Astrocyte (in vitro differentiated cells and primary cell): ENCODE data around the gene METTL14. TPM values are rescaled to one million over a fixed set of nuclear protein-coding genes. Genes with fewer than 3 reads are reported as not detected.
"Not testable (repeated sequence)": the region's sequence is repeated elsewhere in the genome, so short reads cannot be mapped to it uniquely, and the experiment has no call there.

Source experiments
- DNase-seq: peaks from one replicate; pipeline ENCODE4 v3.0.0-alpha.2; 2010; ENCODE audit warnings: low read depth
- FAIRE-seq: peaks from 2 replicates; lab custom pipeline; 2011; peaks lifted over from hg19 to GRCh38; lab: Jason Lieb, UNC
- H2AFZ ChIP-seq: 2 replicates; pipeline ENCODE4 v1.6.0; 2012; ENCODE audit warnings: low read depth, low read length, inconsistent platforms
- H3K27ac ChIP-seq: 2 replicates; pipeline ENCODE4 v1.5.1; 2011; ENCODE audit warnings: low read depth, low read length, inconsistent platforms
- H3K27me3 ChIP-seq: 2 replicates; pipeline ENCODE4 v1.6.0; 2011; ENCODE audit warnings: low read length, inconsistent platforms; ENCODE audit not compliant: insufficient read depth
- H3K36me3 ChIP-seq: 2 replicates; pipeline ENCODE4 v1.5.1; 2011; ENCODE audit warnings: low read length, inconsistent platforms; ENCODE audit not compliant: insufficient read depth
- H3K4me1 ChIP-seq: 2 replicates; pipeline ENCODE4 v1.5.1; 2011; ENCODE audit warnings: low read length, inconsistent platforms; ENCODE audit not compliant: insufficient read depth
- H3K4me2 ChIP-seq: 2 replicates; pipeline ENCODE4 v1.6.0; 2012; ENCODE audit warnings: low read length, inconsistent platforms
- H3K4me3 ChIP-seq: 2 replicates; pipeline ENCODE4 v1.5.1; 2011; ENCODE audit warnings: low read depth, mild to moderate bottlenecking, low read length, inconsistent platforms; ENCODE audit not compliant: insufficient read depth
- H3K79me2 ChIP-seq: 2 replicates; pipeline ENCODE4 v1.6.0; 2012; ENCODE audit warnings: mild to moderate bottlenecking, low read length, inconsistent platforms; ENCODE audit not compliant: insufficient read depth
- H3K9ac ChIP-seq: 2 replicates; pipeline ENCODE4 v1.6.0; 2012; ENCODE audit warnings: mild to moderate bottlenecking, low read length, inconsistent platforms
- H3K9me3 ChIP-seq: 2 replicates; pipeline ENCODE4 v1.5.1; 2012; ENCODE audit warnings: low read depth, mild to moderate bottlenecking, low read length, inconsistent platforms; ENCODE audit not compliant: insufficient read depth
- H4K20me1 ChIP-seq: 2 replicates; pipeline ENCODE4 v1.6.0; 2012; ENCODE audit warnings: low read length, inconsistent platforms; ENCODE audit not compliant: insufficient read depth
- H3K27ac Mint-ChIP-seq: one replicate; pipeline ENCODE4 v1.8.0; 2021; ENCODE audit warnings: mild to moderate bottlenecking, mixed read lengths; ENCODE audit not compliant: unreplicated experiment
- H3K27me3 Mint-ChIP-seq: one replicate; pipeline ENCODE4 v1.8.0; 2021; ENCODE audit warnings: low read depth, mixed read lengths; ENCODE audit not compliant: unreplicated experiment
- H3K36me3 Mint-ChIP-seq: one replicate; pipeline ENCODE4 v1.8.0; 2021; ENCODE audit warnings: low read depth, mixed read lengths; ENCODE audit not compliant: unreplicated experiment
- H3K4me1 Mint-ChIP-seq: one replicate; pipeline ENCODE4 v1.8.0; 2021; ENCODE audit warnings: low read depth, mixed read lengths; ENCODE audit not compliant: unreplicated experiment
- H3K4me3 Mint-ChIP-seq: one replicate; pipeline ENCODE4 v1.8.0; 2021; ENCODE audit warnings: mild to moderate bottlenecking, moderate library complexity, mixed read lengths; ENCODE audit not compliant: unreplicated experiment
- H3K9me3 Mint-ChIP-seq: one replicate; pipeline ENCODE4 v1.8.0; 2021; ENCODE audit warnings: mild to moderate bottlenecking, mixed read lengths; ENCODE audit not compliant: unreplicated experiment
- EZH2 ChIP-seq: IDR thresholded peaks from 2 replicates; pipeline ENCODE4 v1.6.1; 2012; ENCODE audit warnings: mild to moderate bottlenecking, low read length, inconsistent platforms; ENCODE audit not compliant: insufficient read depth
- total RNA-seq: library from RNA; stranded (reverse); gene quantifications from 2 replicates; pipeline ENCODE4 v1.2.1, GENCODE V29; 2021
- TF ChIP-seq, protein P1 (sequence below): IDR thresholded peaks from 2 replicates; pipeline ENCODE4 v1.5.1; 2011; ENCODE audit warnings: low read depth, mild to moderate bottlenecking, inconsistent platforms, low read length, moderate library complexity; ENCODE audit not compliant: insufficient read depth

The METTL14 gene
- total RNA-seq, 1 donor from 2014 or later = 35.2 TPM

DNA sequence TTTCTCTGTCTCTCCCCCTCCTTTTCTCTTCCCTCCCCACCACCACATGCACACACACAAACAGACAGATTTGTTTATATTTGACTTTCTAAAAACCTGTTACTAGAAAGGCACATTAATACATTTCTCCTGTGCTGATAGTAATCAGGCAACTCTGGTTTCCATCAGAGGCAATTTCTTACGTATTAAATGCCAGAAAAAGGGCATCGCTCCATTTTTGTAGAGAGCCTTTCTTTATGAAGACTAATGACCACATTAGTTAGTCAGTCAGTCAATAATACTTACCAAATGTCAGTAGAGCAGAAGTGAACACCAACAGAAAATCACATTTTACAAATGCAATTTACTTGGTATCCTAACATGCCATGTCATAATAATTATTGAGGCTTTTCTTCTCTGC, 14.2 kb upstream of the METTL14 start:
- not testable (repeated sequence) for H3K4me3 Mint-ChIP-seq, H3K9ac ChIP-seq, H3K36me3 Mint-ChIP-seq, H2AFZ ChIP-seq, H3K27me3 Mint-ChIP-seq, H3K36me3 ChIP-seq, H3K27me3 ChIP-seq, H3K4me2 ChIP-seq, FAIRE-seq, H3K4me1 ChIP-seq, H3K9me3 Mint-ChIP-seq, DNase-seq, H3K27ac ChIP-seq, H4K20me1 ChIP-seq, H3K9me3 ChIP-seq, H3K4me1 Mint-ChIP-seq, H3K4me3 ChIP-seq, H3K79me2 ChIP-seq, H3K27ac Mint-ChIP-seq

DNA sequence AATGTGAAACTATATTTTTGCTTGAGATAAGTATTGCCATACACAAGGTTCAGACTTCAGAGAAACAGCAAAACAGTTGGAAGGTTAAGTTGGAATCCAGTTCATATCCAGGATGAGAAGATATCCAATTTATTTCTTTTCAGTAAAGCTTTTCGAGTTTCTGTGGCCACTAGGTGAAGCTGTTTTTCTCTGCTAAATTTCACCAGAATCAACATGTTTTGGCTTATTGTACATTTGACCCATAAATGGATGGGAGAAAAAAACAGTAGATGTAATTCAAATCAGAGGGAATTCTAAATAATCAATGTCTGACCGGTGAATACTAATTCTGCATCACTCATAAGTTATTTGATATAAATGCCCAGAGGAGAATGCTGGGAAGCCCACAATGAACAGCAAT, 9.1 kb upstream of the METTL14 start:
- Histone ChIP-seq H2AFZ (no peak overlapping the region), H3K4me3 (no peak overlapping the region), H3K4me1 (no peaks in the 10 kb centered on the region), H3K27me3 (no peaks in the 10 kb centered on the region), H3K27ac (no peak overlapping the region), H3K9me3 (no peaks in the 10 kb centered on the region), H3K9ac (no peak overlapping the region), H3K4me2 (no peak overlapping the region), H4K20me1 (no peaks in the 10 kb centered on the region), H3K79me2 (no peaks in the 10 kb centered on the region), H3K36me3 (no peaks in the 10 kb centered on the region)
- no peaks in the 10 kb centered on the region for H3K4me1 Mint-ChIP-seq
- no peak overlapping the region for H3K4me3 Mint-ChIP-seq
- no peaks in the 10 kb centered on the region for H3K27me3 Mint-ChIP-seq
- TF ChIP-seq, protein P1, sequence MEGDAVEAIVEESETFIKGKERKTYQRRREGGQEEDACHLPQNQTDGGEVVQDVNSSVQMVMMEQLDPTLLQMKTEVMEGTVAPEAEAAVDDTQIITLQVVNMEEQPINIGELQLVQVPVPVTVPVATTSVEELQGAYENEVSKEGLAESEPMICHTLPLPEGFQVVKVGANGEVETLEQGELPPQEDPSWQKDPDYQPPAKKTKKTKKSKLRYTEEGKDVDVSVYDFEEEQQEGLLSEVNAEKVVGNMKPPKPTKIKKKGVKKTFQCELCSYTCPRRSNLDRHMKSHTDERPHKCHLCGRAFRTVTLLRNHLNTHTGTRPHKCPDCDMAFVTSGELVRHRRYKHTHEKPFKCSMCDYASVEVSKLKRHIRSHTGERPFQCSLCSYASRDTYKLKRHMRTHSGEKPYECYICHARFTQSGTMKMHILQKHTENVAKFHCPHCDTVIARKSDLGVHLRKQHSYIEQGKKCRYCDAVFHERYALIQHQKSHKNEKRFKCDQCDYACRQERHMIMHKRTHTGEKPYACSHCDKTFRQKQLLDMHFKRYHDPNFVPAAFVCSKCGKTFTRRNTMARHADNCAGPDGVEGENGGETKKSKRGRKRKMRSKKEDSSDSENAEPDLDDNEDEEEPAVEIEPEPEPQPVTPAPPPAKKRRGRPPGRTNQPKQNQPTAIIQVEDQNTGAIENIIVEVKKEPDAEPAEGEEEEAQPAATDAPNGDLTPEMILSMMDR = no peak
- no peak for TF ChIP-seq EZH2
- H3K27ac Mint-ChIP-seq = no peak overlapping the region
- DNase-seq (no peak), FAIRE-seq (no peak)
- H3K36me3 Mint-ChIP-seq = no peaks in the 10 kb centered on the region
- no peaks in the 10 kb centered on the region for H3K9me3 Mint-ChIP-seq

DNA sequence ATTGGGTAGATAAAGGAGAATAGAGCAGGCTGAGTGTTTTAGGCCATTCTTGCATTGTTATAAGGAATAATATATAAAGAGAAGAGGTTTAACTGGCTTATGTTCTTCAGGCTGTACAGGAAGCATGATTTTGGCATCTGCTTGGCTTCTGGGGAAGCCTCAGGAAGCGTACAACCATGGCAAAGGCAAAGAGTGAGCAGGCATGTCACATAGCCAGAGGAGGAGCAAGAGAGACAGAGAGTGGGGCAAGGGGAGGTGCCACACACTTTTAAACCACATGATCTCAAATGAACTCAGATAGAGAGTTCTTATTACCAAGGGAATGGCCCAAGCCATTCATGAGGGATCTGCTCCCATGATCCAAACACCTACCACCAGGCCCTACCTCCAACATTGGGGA, 4.4 kb upstream of the METTL14 start:
- no peaks in the 10 kb centered on the region for H4K20me1 ChIP-seq
- no peak for FAIRE-seq
- Mint-ChIP-seq H3K27ac (no peak overlapping the region), H3K27me3 (no peaks in the 10 kb centered on the region), H3K4me1 (no peaks in the 10 kb centered on the region), H3K36me3 (no peaks in the 10 kb centered on the region), H3K9me3 (no peaks in the 10 kb centered on the region), H3K4me3 (no peak overlapping the region)
- H3K9ac ChIP-seq = no peak overlapping the region
- no peak for TF ChIP-seq EZH2
- TF ChIP-seq, protein P1 = no peak
- no peaks in the 10 kb centered on the region for H3K36me3 ChIP-seq
- H3K79me2 ChIP-seq = peaks cover 4% of the 10 kb centered on the region
- H3K27ac ChIP-seq = no peak overlapping the region
- H2AFZ ChIP-seq = no peak overlapping the region
- H3K4me2 ChIP-seq = no peak overlapping the region
- no peak overlapping the region for H3K4me3 ChIP-seq
- H3K27me3 ChIP-seq = no peaks in the 10 kb centered on the region
- no peaks in the 10 kb centered on the region for H3K9me3 ChIP-seq
- no peak for DNase-seq
- H3K4me1 ChIP-seq = no peaks in the 10 kb centered on the region
